Left ventricle myocardium inferior (tissue), 1 donor: Measurements from ENCODE around the gene ST3GAL2. TPM values are rescaled to one million over a fixed set of nuclear protein-coding genes. Genes with fewer than 3 reads are reported as not detected.

Experiments used
- DNase-seq: peaks from one replicate; pipeline ENCODE4 v3.0.0-alpha.2; 2020
- H3K27ac ChIP-seq: fragments of 200-600 bp; replicated peaks from 2 replicates; pipeline ENCODE4 v1.8.0; 2021
- H3K27me3 ChIP-seq: fragments of 200-600 bp; 2 replicates; pipeline ENCODE4 v1.8.0; 2021; ENCODE audit warnings: low read depth
- H3K36me3 ChIP-seq: fragments of 200-600 bp; 2 replicates; pipeline ENCODE4 v1.8.0; 2021
- H3K4me1 ChIP-seq: fragments of 200-600 bp; 2 replicates; pipeline ENCODE4 v1.8.0; 2021
- H3K4me3 ChIP-seq: fragments of 200-600 bp; 2 replicates; pipeline ENCODE4 v1.8.0; 2021; ENCODE audit warnings: mild to moderate bottlenecking, moderate library complexity
- H3K9me3 ChIP-seq: fragments of 200-600 bp; replicated peaks from 2 replicates; pipeline ENCODE4 v1.8.0; 2021
- CTCF ChIP-seq: fragments of 200-600 bp; IDR thresholded peaks from 2 replicates; pipeline ENCODE4 v1.8.0; 2021; ENCODE audit warnings: antibody characterized with exemption, mild to moderate bottlenecking, borderline replicate concordance
- intact Hi-C: fragments of 100-400 bp; cut with micrococcal nuclease; formaldehyde crosslinking; loops from one replicate; pipeline ENCODE4 v1.11.0; 2022
- total RNA-seq: library from RNA; stranded (reverse); fragmentation: NEBNext Ultra II Directional; extraction: Animal tissue kit (Norgen Biotek cat#: 25700); gene quantifications from one replicate; pipeline ENCODE4 v1.2.1, GENCODE V29; 2021
- donor health status: DM: no; HTN: yes; CAD: no; lungs with severe emphysema.

Gene ST3GAL2
- total RNA-seq, 1 donor from 2014 or later: 22.3 TPM

GRCh38 chr16:70437582-70438557 is 1.0 kb downstream of the ST3GAL2 start:
- no peak for TF ChIP-seq CTCF
- Histone ChIP-seq H3K4me1 (peaks cover 62% of the 10 kb centered on the region), H3K36me3 (no peaks in the 10 kb centered on the region), H3K9me3 (no peaks in the 10 kb centered on the region), H3K27me3 (no peaks in the 10 kb centered on the region), H3K27ac (peak overlapping the region; percentile 88), H3K4me3 (peak overlapping the region; percentile 90)
- no peak for DNase-seq
- intact Hi-C loops: loop anchor here (10.0 kb wide), 1 partner anchor 53 kb away; no protein-coding TSS in a partner anchor

- no peak for DNase-seq
- H3K27me3 ChIP-seq: no peaks in the 10 kb centered on the region
- intact Hi-C loops: loop anchor here (10.0 kb wide), 1 partner anchor 52 kb away; no protein-coding TSS in a partner anchor
- TF ChIP-seq CTCF: no peak
- peak overlapping the region; percentile 88 for H3K27ac ChIP-seq
- H3K36me3 ChIP-seq: no peaks in the 10 kb centered on the region
- H3K4me3 ChIP-seq: peak overlapping the region; percentile 90
- H3K9me3 ChIP-seq: no peaks in the 10 kb centered on the region
- peaks cover 70% of the 10 kb centered on the region for H3K4me1 ChIP-seq
These were observed 1.8 kb downstream of the ST3GAL2 start for GRCh38 chr16:70437017-70437581.

GRCh38 chr16:70434484-70435260 is 4.2 kb downstream of the ST3GAL2 start:
- Histone ChIP-seq H3K27ac (peak overlapping the region; percentile 68), H3K4me1 (peaks cover 91% of the 10 kb centered on the region), H3K4me3 (no peak overlapping the region), H3K36me3 (no peaks in the 10 kb centered on the region), H3K27me3 (no peaks in the 10 kb centered on the region), H3K9me3 (no peaks in the 10 kb centered on the region)
- no peak for TF ChIP-seq CTCF
- intact Hi-C loops: loop anchor here (10.0 kb wide), 1 partner anchor 50 kb away; no protein-coding TSS in a partner anchor
- DNase-seq: no peak

- H3K4me1 ChIP-seq: peaks cover 96% of the 10 kb centered on the region
- intact Hi-C loops: loop anchor here (10.0 kb wide), 1 partner anchor 49 kb away; no protein-coding TSS in a partner anchor
- DNase-seq: peak; percentile 70
- no peaks in the 10 kb centered on the region for H3K9me3 ChIP-seq
- H3K4me3 ChIP-seq: peak overlapping the region; percentile 6
- peak overlapping the region; percentile 68 for H3K27ac ChIP-seq
- no peak for TF ChIP-seq CTCF
- no peaks in the 10 kb centered on the region for H3K27me3 ChIP-seq
- no peaks in the 10 kb centered on the region for H3K36me3 ChIP-seq
These were observed 5.3 kb downstream of the ST3GAL2 start for GRCh38 chr16:70433458-70434103.
